ENCODE results near the gene BCHE. TPM values are rescaled to one million over a fixed set of nuclear protein-coding genes. Genes with fewer than 3 reads are reported as not detected.

The BCHE gene
- total RNA-seq, 4 donors from 2014 or later: 0.44 to 3.1 (median 1.1) TPM

DNA sequence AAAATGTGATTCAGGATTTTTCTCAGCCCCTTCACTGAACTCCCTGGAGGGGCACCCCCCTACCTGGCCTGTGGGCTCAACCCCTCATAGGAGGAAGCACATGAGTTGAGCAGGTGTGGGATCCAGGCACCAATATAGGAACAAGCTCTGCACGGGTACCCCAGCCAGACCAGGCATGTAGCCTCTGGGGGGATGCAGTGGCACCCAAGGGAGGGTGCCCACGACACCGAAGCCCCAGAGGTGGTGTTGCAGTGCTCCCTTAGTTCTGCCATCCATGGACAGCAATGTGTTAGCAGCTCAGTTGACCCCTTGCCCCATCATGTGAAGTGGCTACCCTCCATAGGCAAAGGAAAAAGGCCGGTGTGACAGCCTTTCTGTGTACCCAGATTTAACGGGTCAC, 30.9 kb upstream of the BCHE start:
- TF ChIP-seq, protein P1, sequence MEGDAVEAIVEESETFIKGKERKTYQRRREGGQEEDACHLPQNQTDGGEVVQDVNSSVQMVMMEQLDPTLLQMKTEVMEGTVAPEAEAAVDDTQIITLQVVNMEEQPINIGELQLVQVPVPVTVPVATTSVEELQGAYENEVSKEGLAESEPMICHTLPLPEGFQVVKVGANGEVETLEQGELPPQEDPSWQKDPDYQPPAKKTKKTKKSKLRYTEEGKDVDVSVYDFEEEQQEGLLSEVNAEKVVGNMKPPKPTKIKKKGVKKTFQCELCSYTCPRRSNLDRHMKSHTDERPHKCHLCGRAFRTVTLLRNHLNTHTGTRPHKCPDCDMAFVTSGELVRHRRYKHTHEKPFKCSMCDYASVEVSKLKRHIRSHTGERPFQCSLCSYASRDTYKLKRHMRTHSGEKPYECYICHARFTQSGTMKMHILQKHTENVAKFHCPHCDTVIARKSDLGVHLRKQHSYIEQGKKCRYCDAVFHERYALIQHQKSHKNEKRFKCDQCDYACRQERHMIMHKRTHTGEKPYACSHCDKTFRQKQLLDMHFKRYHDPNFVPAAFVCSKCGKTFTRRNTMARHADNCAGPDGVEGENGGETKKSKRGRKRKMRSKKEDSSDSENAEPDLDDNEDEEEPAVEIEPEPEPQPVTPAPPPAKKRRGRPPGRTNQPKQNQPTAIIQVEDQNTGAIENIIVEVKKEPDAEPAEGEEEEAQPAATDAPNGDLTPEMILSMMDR (IDR thresholded peaks at IDR 0.05; ENCODE audit: low read depth): no peak

DNA sequence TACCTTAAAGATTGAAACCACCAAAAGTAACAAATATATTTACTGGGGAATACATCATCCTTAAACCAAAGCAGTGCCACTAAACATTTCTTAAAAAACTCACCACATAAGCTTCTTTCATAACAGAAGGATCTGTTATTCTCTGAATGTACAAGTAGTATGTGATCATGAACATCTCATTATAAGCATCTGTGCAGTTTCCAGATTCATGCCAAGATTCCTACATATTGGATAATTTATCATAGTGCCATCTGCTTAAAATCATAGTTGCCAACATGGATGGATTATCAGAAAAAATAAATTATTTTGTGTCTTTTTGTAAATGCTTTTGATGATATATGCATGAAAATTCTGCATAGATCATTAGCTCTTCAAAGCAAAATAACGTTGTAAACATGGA, 21.8 kb upstream of the BCHE start:
- TF ChIP-seq, protein P1 (IDR thresholded peaks at IDR 0.05; ENCODE audit: low read depth): no peak

DNA sequence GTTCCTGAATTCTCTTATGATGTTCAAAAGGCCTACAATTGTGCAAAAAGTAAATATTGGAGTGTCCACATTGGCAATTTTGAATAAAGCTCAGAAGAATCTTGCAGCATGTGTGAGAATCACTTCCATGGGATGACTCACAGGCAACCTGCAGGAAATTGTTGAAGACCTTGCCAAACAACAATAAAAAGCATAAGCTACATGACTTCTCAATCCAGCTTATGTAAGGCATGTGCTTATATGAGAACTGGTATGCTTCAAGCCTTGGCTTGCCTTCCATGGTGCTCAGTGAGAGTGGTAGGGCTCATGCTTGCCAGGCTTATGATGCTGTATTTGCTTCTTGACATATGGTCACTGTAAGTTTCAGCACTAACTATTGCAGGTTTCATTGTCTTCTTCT, 18.4 kb upstream of the BCHE start:
- TF ChIP-seq, protein P1 (IDR thresholded peaks at IDR 0.05; ENCODE audit: low read depth): no peak

DNA sequence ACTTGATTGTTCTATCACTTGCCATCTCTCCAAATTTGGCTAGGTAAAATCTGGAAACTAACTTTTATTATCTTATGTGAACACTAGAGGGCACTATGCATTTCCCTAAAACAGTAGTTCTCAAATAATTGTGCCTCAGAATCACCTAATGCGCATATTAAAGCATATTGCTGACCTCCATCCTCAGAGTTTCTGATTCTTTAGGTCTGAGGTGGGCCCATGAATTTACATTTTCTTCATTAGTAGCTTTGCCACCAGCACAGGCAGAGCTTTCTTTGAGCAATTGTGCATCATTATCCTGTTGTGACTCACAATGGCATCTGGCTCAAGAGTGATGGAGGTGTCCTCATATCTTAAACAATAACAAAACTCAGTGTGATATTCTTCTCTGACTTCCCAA, 17.5 kb upstream of the BCHE start:
- TF ChIP-seq, protein P1 (IDR thresholded peaks at IDR 0.05; ENCODE audit: low read depth): no peak

DNA sequence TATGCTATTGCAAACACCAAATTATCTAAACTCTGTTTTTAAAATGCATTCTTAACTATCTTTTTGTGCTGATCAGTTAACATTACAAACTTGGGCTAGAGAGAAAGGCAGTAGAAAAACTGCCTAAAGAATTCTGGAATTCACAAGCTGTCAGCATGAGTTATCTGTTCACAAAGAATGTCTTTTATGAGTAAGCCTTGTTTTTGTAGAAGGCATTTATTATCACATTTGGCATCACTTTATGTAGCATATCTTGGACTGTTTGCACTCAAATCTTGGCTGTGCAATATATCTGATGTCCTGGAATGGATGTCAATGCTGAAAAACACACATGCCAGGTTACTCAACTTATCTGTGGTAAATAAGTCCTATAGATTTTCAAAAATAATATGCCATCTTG, 15.5 kb upstream of the BCHE start:
- TF ChIP-seq, protein P1 (IDR thresholded peaks at IDR 0.05; ENCODE audit: low read depth): no peak

DNA sequence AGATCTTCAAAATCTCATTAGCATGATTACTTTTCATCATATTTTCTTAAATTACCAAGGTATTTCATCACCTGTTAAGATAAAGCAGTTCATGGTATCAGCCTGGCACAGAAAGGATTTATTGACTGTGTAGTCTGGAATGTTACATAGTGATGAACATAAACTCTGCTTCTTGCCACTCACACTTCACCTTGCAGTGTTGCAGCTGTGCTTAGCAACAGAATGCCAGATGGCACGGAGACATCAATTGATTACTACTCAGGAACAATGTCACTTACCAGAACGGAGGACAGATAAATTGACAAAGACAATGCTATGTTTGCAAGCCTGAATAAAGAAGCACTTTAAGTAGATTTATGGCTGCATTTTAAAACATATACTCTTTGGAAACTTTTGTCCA, 15.0 kb upstream of the BCHE start:
- TF ChIP-seq, protein P1 (IDR thresholded peaks at IDR 0.05; ENCODE audit: low read depth): no peak

DNA sequence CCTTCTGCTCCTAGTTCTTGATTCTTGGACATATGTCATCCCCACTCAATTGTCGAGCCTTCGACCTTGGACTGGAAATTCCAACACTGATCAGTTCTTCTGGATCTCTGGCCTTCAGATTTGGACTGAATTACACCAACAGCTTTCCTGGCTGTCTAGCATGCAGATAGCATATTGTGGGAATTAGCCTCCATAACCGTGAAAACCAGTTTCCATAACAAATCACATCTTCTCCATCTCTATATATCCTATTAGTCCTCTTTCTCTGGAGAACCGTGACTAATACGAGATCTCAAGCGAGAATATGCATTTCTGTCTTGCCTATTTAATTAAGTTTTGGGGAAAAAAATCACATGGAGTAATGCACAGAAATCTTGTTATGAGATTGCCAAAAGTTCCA, 8.8 kb upstream of the BCHE start:
- TF ChIP-seq, protein P1 (IDR thresholded peaks at IDR 0.05; ENCODE audit: low read depth): no peak
